HG03432 (cell line): ENCODE results near the gene C5.
A peak's percentile ranks its signal among the peaks of the same experiment; 100 is the strongest.
"Not testable (repeated sequence)": the region's sequence is repeated elsewhere in the genome, so short reads cannot be mapped to it uniquely, and the experiment has no call there.

Source experiments
- ATAC-seq: cut with Tn5 transposase; IDR thresholded peaks from one replicate; pipeline ENCODE4 v1.9.1; 2021; ENCODE audit warnings: mild to moderate bottlenecking, moderate library complexity; ENCODE audit not compliant: unreplicated experiment

Gene C5

DNA sequence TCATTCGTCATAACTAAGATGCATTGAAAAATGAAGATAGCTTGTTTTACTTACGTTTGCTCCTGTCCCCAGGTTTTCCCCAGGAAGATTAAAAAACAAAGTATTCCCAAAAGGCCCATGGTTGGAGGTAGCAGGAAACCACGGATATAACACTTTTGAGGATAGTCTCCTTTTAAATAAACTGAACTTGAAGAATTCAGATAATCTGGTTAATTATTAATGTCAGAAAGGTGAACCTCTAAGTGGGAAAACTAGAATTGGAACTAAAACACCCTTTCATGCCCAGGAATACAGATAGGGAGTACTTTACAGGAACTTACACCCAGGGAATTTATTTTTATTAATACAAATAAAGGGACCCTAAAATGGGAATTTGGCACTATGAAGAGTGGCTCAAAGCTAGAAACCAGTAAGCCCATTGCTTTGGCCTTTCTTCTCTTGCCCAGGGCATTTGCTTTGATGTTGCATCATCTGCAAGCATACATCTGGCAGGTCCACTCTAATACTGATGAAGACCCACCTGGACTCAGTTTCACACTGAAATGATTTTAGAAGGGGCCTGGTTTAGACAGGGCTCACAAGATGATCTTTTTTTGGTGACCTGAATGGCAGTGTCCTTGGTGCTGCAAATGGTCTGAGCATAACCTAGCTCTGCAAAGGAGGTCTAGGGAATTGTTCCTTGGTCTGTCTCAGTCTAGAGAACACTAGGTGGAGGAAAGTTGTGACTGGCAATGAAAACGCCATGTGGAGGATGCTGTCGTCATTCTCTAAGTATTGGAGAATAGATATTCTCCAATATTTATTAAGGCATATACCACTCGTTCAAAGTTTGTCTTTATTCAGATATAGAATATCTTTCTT is at the start of gene C5:
TSS of gene C5 (minus strand) at position 148 of the 861 bp plus-strand sequence. CDS start at position 119, 29 bp downstream.
- ATAC-seq = no peak

DNA sequence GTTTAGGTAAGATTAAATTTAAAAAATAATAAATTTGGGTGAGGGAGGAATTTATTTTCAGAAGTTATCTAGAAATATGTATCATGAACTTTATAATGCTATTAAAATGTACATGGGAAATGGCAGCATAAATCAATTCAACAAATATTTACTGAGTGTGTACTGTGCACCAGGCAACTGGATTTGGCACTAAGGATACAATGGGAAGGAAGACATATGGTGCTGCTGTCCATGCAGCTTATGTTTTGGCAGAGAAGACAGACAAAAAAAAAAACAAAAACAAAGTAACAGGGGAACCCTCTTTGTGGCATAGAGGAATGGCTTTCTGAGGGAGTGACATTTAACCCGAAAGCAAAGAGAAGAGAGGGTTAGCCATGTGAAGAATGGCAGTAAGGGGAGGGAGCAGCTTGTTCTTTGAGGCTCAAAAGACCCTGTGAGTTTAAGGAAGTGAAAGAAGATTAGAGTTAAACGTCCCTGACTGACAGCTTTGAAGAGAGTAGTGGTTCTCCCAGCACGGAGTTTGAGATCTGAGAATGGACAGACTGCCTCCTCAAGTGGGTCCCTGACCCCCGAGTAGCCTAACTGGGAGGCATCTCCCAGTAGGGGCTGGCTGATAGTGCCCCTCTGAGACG is 48.6 kb upstream of the C5 start:
- no peak for ATAC-seq

DNA sequence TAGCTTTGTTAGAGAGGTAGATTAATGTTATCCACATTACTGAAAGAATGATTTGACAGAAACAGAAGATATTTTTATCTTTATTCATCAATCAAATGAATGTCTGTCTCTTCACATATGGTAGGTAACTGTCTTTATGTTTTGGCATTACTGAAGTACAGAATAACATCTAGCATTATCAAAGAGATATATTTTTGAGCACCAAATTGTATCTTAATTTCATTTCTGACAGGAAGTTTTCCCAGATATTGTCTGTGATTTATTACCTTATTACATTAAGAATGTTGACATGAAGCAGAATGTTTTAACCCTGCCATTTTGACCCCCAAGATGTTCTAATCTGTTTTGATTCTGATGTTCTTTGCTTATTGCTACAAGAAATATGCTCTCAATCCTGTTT is 45.0 kb upstream of the C5 start:
- ATAC-seq = no peak

- not testable (repeated sequence) for ATAC-seq
Observed at GRCh38 chr9:121090743-121091142, 40.7 kb upstream of the C5 start.

DNA sequence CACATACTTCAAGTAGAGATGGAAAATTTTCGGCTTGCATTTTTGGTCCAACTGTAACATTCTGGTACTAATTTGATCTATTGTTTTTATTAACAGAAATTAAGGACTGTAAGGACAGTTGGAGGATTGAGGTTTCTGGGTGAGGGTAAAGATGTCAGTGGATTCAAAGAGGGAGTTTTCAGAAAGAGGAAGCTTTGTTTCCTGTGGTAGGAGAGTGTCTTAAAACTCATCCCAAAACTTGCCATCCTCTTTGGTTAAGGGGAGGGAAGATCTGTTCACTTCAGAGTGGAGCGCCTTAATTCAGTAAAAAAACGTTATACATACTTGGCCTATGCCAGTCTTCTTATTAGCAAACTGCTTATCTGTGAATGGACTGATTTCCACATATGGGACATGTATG is 38.5 kb upstream of the C5 start:
- no peak for ATAC-seq

DNA sequence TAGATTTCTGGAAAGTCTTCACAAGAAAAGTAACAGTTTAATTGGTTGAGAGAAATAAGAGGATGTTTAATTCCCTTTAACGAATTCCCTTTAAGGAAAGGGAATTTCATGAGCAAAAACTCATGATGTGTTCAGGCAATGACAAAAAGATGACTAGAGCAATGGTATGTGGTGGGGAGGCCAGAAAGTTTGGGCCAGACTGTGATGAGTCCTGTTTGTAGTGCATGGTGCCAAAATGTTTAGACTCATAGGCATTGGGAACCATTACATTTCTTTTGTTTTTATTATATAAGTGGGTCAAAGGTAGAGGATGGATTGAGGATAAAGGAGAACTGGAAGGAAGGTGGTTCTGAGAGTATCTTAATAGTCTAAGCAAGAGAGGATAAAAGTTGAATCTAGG is 35.6 kb upstream of the C5 start:
- ATAC-seq = no peak

DNA sequence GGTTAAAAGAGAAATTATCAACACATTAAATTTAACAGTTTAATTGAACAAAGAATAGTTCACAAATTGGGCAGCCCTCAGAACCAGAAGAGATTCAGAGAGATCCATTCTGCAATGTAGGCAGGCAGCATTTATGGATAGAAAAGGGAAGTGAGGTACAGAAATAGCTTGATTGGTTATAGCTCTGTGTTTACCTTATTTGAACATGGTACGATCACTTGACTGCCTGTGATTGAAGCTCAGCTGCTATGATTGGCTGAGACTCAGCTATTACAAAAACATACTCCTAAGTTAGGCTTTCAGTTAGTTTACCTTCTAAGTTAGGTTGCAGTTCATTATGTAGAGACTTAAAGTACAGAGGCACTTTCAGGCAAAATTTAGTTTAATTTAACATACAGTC is 32.0 kb upstream of the C5 start:
- ATAC-seq = no peak

DNA sequence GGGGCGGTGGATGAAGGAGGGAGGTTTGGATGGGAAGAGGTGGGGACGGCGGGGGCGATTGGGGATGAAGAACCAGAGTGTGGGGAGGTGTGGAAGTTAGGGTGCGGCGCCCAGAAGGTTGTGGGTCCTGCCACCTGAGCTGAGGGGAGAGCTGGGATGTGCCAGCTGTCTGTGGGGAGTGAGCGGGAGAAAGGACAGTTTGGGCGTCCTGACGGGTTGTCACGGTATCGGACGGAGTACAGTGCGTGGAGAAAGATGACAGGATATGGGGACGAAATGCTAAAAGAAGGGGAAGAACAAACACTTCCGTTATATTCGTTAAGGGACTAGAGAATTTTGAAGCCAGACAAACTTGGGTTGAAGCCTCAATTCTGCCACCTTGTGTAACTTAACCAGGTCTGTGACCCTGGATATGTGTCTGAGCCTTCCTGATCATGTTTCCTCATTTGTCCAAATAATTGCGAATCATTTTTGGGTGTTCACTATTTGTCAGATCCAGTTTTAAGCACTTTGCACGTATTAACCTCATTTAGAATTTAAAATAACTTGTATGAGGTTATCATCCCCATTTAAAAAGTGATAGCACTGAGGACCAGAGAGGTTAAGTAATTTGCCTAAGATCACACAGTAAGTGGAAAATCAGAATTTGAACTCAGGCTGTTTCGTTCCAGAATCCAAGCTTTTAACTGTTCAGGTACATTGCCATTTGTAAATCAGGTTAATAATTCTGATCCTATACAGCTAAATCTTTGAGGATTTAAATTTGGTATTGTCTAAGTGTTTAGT is 25.4 kb upstream of the C5 start:
- ATAC-seq = peak; percentile 2

GRCh38 chr9:121074370-121075250 is 24.5 kb upstream of the C5 start, which contains the start of gene CNTRL:
TSS of gene CNTRL (plus strand) at chr9:121074955. CDS start at chr9:121088327, 13,372 bp downstream.
- ATAC-seq = peak; percentile 78

DNA sequence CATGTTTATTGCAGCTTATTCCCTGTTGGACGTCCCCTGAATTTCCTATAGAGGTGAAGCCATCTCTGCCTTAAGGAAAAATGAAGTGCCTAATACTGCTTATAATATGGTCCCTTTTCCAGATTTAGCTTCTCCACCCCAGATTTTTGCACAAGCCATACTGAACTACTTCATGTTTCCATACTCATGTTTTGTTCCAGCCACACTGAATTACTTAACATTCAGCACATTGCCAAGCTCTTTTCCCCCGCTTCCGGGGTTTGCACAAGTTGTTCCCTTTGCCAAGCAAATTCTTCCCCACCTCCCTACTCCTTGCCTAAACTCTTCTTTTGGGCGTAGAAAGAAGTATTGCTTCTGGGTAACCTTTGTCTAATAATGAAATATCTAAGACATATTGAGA is 23.0 kb upstream of the C5 start:
- ATAC-seq = no peak

DNA sequence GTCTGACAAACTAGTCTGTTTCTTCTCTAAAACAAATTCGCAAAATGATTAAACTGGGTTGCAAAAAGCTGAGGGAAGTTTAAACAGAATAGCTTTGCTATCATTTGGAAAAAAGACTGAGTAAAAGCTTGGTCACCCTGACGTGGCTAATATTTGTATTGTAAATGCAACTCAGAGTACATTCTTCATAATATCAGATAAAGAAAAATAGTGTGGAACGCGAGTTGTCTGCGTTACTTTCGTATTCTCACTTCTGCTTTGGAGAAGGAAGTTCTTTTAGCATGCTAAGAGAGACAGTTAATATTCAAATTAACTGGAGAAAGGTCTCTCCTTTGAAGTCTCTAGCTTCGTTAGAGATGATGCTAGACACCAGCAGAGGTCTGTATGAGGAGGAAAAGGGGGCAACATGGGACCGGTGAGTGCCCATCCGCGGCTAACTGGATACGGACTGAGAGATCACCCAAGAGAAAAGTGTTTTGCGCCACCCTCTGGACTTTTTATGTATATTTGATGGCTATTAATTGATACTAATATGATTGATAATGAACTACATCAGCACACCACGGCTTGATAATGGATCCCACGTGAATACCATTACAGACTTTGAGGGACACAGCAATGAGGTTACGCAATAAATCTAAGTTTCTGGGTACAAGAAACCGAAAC is 21.8 kb upstream of the C5 start:
- ATAC-seq = peak; percentile 43

GRCh38 chr9:121071370-121071755 is 21.3 kb upstream of the C5 start:
- ATAC-seq = no peak

GRCh38 chr9:121069396-121069795 is 19.3 kb upstream of the C5 start:
- no peak for ATAC-seq

GRCh38 chr9:121067640-121068039 is 17.6 kb upstream of the C5 start:
- no peak for ATAC-seq

GRCh38 chr9:121066850-121067249 is 16.8 kb upstream of the C5 start:
- ATAC-seq = no peak

- ATAC-seq = no peak
Observed at GRCh38 chr9:121059998-121060636, 10.0 kb upstream of the C5 start.

- ATAC-seq = no peak
Observed at GRCh38 chr9:121059513-121059912, 9.4 kb upstream of the C5 start.

DNA sequence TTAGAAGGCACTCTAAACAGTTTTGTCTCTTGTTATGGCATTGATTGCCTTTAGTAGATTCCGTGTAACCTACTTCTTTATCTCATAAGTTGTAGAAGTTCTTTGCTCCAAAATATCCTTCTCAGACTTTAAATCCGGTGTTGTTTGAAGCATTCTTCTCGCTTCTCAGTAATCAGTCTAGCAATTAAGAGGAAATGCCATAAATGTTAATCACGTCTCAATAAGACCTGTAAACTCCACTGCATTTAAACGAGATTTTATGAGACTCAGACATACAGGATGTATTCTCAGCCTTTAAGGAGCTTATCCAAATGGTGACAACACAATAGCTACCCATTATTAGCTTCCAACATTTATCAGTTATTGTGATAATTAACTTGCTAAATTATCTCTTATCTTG is 7.7 kb upstream of the C5 start:
- ATAC-seq = no peak

DNA sequence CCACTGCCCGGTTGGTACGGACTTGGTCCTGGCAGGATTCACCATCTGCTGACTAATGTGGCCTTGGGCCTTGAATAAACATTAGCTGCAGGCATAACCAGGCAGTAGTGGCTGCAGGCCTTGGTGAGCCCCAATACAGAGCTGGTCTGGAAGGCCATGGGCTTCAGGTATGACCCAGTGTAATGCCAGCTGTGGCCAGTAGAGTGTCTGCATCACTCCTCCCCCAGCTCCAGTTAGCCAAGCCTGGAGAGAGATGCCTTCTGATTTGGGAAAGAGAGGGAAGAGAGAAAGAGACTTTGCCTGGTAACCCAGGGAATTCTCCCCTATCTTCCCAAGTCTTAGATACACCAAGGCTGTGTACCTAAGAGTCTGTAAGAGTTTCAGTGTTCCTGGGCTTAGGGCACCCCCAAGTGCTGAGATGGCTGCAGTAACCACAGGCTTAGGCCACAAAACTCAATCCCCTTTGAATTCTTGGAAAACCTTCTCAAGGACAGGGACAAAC is 5.6 kb upstream of the C5 start:
- no peak for ATAC-seq
